Cardiac fibroblast (primary cell): ENCODE measurements around the gene NPHS2.

Experiments
- DNase-seq, 2 donors: peaks; one replicate each; pipeline versions ENCODE4 v3.0.0 to v3.0.0-alpha.2; 2010; ENCODE audit warnings: low read depth in 2 of 2
- H3K4me3 ChIP-seq, 2 donors: replicated peaks in 1 of 2; 1 replicate in 1 of 2; 2 replicates in 1 of 2; pipeline ENCODE4 v1.5.1; 2011; ENCODE audit warnings: low read depth in 2 of 2, low read length in 2 of 2, mild to moderate bottlenecking in 2 of 2, moderate library complexity in 1 of 2
- CTCF ChIP-seq: IDR thresholded peaks from one replicate; pipeline ENCODE4 v1.5.1; 2011; ENCODE audit warnings: low read depth, mild to moderate bottlenecking, low read length, inconsistent platforms

Gene NPHS2

GRCh38 chr1:179575497-179576314, at the start of gene NPHS2:
TSS of gene NPHS2 (minus strand) at chr1:179575948. CDS start at chr1:179575864, 84 bp downstream.
- H3K4me3 ChIP-seq: no peak within 1 kb of the TSS
- no peak for TF ChIP-seq CTCF
- no peak for DNase-seq

- no peak for TF ChIP-seq CTCF
- DNase-seq: no peak
- no peak overlapping the region for H3K4me3 ChIP-seq
Measured at GRCh38 chr1:179612361-179612760, 36.6 kb upstream of the NPHS2 start.

GRCh38 chr1:179601093-179601492, 25.3 kb upstream of the NPHS2 start:
- no peak for DNase-seq
- TF ChIP-seq CTCF: no peak
- no peak overlapping the region for H3K4me3 ChIP-seq

- DNase-seq: peak; percentile 37 to 52
- H3K4me3 ChIP-seq: no peak overlapping the region
- peak; percentile 36 for TF ChIP-seq CTCF
Measured at GRCh38 chr1:179599623-179600249, 24.0 kb upstream of the NPHS2 start.

GRCh38 chr1:179598631-179599030, 22.9 kb upstream of the NPHS2 start:
- no peak overlapping the region for H3K4me3 ChIP-seq
- no peak for DNase-seq
- TF ChIP-seq CTCF: no peak

- no peak for DNase-seq
- H3K4me3 ChIP-seq: no peak within 1 kb of the TSS
- TF ChIP-seq CTCF: no peak
Measured at GRCh38 chr1:179591592-179592580, 16.1 kb upstream of the NPHS2 start, which contains the start of gene TDRD5. TSS of gene TDRD5 (plus strand) at chr1:179591832. CDS start at chr1:179592616, 784 bp downstream.
